Measurements from ENCODE around the gene SLC5A1. TPM values are rescaled to one million over a fixed set of nuclear protein-coding genes. Genes with fewer than 3 reads are reported as not detected.

Gene SLC5A1
- polyA plus RNA-seq (2011; rRNA removed) (not detected in 2 replicates), polyA minus RNA-seq (2011; rRNA and poly(A)+ RNA removed) (not detected in 2 replicates)

- ChIA-PET CTCF (no interaction called here), POLR2A (no interaction called here)
- TF ChIP-seq CTCF (IDR thresholded peaks at IDR 0.05; ENCODE audit: insufficient read depth, low read depth, low read length), result no peak
These were observed at the start of gene SLC5A1 for GRCh38 chr22:32042924-32043323. TSS of gene SLC5A1 (plus strand) at chr22:32043261. CDS start at chr22:32043282, 21 bp downstream.

GRCh38 chr22:31995046-31995445, 48.0 kb upstream of the SLC5A1 start:
- DNase-seq (ENCODE audit: low read depth), result no peak
- POLR2A ChIA-PET, result no interaction called here
- Histone ChIP-seq H3K27me3 (ENCODE audit: control insufficient read depth, insufficient read depth, low read length) (no peaks in the 10 kb centered on the region), H3K4me3 (ENCODE audit: low read depth, low read length) (no peak overlapping the region), H3K36me3 (ENCODE audit: control insufficient read depth, insufficient read depth, low read length) (no peaks in the 10 kb centered on the region)
- no peak for TF ChIP-seq CTCF (IDR thresholded peaks at IDR 0.05; ENCODE audit: insufficient read depth, low read depth, low read length)
- CTCF ChIA-PET, result no interaction called here

More at GRCh38 chr22:32042924-32043323, at the start of gene SLC5A1:
- no peak within 1 kb of the TSS for H3K4me3 ChIP-seq (ENCODE audit: low read depth, low read length)
- peaks cover 11% of the 10 kb centered on the region for H3K27me3 ChIP-seq (ENCODE audit: control insufficient read depth, insufficient read depth, low read length)
- H3K36me3 ChIP-seq (ENCODE audit: control insufficient read depth, insufficient read depth, low read length), result no peaks in the 10 kb centered on the region
- DNase-seq (ENCODE audit: low read depth), result no peak

- Histone ChIP-seq H3K4me3 (ENCODE audit: low read depth, low read length) (no peak overlapping the region), H3K27me3 (ENCODE audit: control insufficient read depth, insufficient read depth, low read length) (no peaks in the 10 kb centered on the region), H3K36me3 (ENCODE audit: control insufficient read depth, insufficient read depth, low read length) (no peaks in the 10 kb centered on the region)
- CTCF ChIA-PET, result interaction anchor here (1.1 kb wide), 1 partner anchor 18 kb away, joined by 4 read pairs; no protein-coding TSS in a partner anchor
- no peak for DNase-seq (ENCODE audit: low read depth)
- TF ChIP-seq CTCF (IDR thresholded peaks at IDR 0.05; ENCODE audit: insufficient read depth, low read depth, low read length), result no peak
- POLR2A ChIA-PET, result no interaction called here
These were observed 47.3 kb upstream of the SLC5A1 start for GRCh38 chr22:31995807-31996206.

- CTCF ChIA-PET, result no interaction called here
- H3K4me3 ChIP-seq (ENCODE audit: low read depth, low read length), result no peak overlapping the region
- H3K36me3 ChIP-seq (ENCODE audit: control insufficient read depth, insufficient read depth, low read length), result no peaks in the 10 kb centered on the region
- no peak for DNase-seq (ENCODE audit: low read depth)
- no peaks in the 10 kb centered on the region for H3K27me3 ChIP-seq (ENCODE audit: control insufficient read depth, insufficient read depth, low read length)
- no peak for TF ChIP-seq CTCF (IDR thresholded peaks at IDR 0.05; ENCODE audit: insufficient read depth, low read depth, low read length)
- POLR2A ChIA-PET, result no interaction called here
These were observed 44.2 kb upstream of the SLC5A1 start for GRCh38 chr22:31998784-31999385.

DNA sequence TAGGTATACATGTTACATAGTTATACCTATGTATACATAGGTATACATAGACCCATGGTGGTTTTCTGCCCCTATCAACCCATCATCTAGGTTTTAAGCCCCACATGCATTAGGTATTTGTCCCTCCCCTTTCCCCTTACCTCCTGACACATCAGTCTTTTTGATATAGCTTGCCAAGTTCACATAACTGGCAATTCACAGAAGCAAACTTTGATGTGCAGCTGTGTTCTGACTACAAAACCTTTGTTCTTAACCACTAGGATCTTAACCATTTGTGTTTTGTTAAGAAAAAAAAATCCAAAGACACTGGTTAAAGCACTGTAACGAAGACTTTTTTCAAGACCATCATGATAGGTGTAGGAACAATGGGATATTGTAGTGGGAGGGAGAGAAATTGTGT, 42.9 kb upstream of the SLC5A1 start:
- no peak for DNase-seq (ENCODE audit: low read depth)
- TF ChIP-seq CTCF (IDR thresholded peaks at IDR 0.05; ENCODE audit: insufficient read depth, low read depth, low read length), result no peak
- ChIA-PET CTCF (interaction anchor here (0.6 kb wide), 1 partner anchor 9 kb away, joined by 3 read pairs; no protein-coding TSS in a partner anchor), POLR2A (no interaction called here)
- Histone ChIP-seq H3K27me3 (ENCODE audit: control insufficient read depth, insufficient read depth, low read length) (no peaks in the 10 kb centered on the region), H3K4me3 (ENCODE audit: low read depth, low read length) (no peak overlapping the region), H3K36me3 (ENCODE audit: control insufficient read depth, insufficient read depth, low read length) (no peaks in the 10 kb centered on the region)

All from BJ (cell line).